Measurements from ENCODE around the gene ERC1.

Gene ERC1

GRCh38 chr12:1362143-1362662 lies 371.2 kb downstream of the ERC1 start:
- Histone ChIP-seq H3K27me3 (ENCODE audit: control insufficient read depth in 1 of 2, insufficient read depth in 1 of 2, low read length in 2 of 2) (no peaks in the 10 kb centered on the region), H2BK15ac (ENCODE audit: low read depth, poor library complexity, severe bottlenecking) (no peak overlapping the region), H3K4ac (ENCODE audit: low read depth in 1 of 2, low read length in 2 of 2) (no peak overlapping the region), H3K9ac (ENCODE audit: low read length) (no peak overlapping the region), H2AK5ac (ENCODE audit: low read length, severe bottlenecking) (no peak overlapping the region), H3K79me1 (replicated peaks; ENCODE audit: low read length, poor library complexity, severe bottlenecking) (peaks cover 10% of the 10 kb centered on the region), H4K91ac (ENCODE audit: low read length) (no peak overlapping the region), H2AFZ (ENCODE audit: low read depth, low read length) (no peak overlapping the region), H3K4me1 (ENCODE audit: control insufficient read depth, insufficient read depth, low read depth, low read length) (peaks cover under 1% of the 10 kb centered on the region), H3K27ac (ENCODE audit: low read length, poor library complexity, severe bottlenecking) (no peak overlapping the region), H4K8ac (ENCODE audit: low read length) (no peak overlapping the region), H2BK5ac (ENCODE audit: low read depth, low read length, poor library complexity, severe bottlenecking) (no peak overlapping the region), H3K36me3 (ENCODE audit: control insufficient read depth in 1 of 2, insufficient read depth in 2 of 2, low read depth in 1 of 2, low read length in 2 of 2) (no peaks in the 10 kb centered on the region), H3K4me3 (ENCODE audit: insufficient read depth in 1 of 2, low read depth in 1 of 2, low read length in 2 of 2) (no peak overlapping the region), H3K14ac (ENCODE audit: low read length in 2 of 2) (no peak overlapping the region), H3K23ac (ENCODE audit: low read length in 2 of 2) (no peak overlapping the region), H3K18ac (ENCODE audit: low read depth in 1 of 2, low read length in 2 of 2) (no peak overlapping the region), H3K9me3 (ENCODE audit: control insufficient read depth, low read length) (no peaks in the 10 kb centered on the region), H2BK12ac (ENCODE audit: low read length in 2 of 2) (no peak overlapping the region), H2BK120ac (ENCODE audit: low read depth, low read length) (no peak overlapping the region), H3K4me2 (ENCODE audit: low read length, poor library complexity, severe bottlenecking) (no peak overlapping the region)
- 96% methylated on average over 4 of the region's 6 CpGs for WGBS
- DNase-seq, result no peak

DNA sequence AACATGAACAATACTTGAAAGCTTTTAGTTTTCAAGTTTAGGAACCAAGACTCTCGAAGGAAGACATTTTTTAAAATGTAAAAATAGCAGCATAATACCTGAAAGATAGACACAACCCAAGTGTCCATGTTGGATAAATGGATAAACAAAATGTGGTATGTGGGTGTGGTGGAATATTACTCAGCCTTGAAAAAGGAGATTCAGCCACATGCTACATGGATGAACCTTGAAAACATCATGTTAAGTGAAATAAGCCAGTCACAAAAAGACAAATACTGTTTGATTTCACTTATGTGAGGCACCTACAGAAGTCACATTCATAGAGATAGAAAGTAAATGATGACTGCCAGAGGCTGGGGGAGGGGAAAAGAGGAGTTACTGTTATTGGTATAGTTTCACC lies 374.7 kb downstream of the ERC1 start:
- H3K4me3 ChIP-seq (ENCODE audit: insufficient read depth in 1 of 2, low read depth in 1 of 2, low read length in 2 of 2), result no peak overlapping the region

DNA sequence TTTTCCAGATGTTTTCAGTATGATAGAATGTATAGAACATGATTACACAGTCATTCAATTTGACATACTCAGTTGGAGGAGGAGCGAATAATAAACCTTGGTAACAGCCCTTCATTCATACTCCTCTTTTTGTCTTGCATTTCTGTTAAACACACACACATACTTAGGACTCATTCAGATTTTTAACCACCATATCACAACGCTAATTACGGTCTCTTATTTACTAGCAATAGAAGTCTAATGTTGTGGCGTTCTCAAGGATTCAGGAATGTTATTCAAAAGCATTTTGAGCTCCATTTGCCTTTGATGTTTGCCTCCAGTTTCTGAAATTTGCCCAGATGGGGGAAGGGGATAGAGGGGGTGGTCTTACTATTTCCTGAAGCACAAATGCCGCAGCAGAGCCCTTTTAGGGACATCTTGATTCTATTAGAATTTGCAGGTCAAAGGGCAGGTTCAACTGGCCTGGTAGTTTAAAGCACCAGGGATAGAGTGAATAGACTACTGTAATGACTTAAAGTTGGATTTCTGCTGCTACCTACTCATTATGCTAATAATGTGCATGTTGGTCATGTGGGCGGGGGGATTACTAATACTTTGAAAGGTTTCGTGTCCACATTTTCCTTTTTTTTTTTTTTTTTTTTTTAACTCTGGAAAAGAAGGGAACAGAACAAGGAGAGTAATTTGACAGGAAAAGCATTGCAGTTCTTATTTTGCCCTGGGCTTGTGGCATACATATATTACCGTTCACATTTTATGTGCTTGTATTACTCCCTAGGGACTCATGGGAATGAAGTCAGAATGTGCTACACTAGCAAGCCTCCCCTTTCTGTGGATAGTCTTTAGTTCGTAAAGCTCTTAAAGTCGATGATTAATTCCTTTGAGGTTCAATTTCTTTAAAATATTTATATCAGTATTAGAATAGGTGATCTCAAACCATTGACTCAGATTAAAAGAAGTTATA lies 376.6 kb downstream of the ERC1 start:
- no peak overlapping the region for H2AFZ ChIP-seq (ENCODE audit: low read depth, low read length)
- no peak overlapping the region for H2BK12ac ChIP-seq (ENCODE audit: low read length in 2 of 2)
- no peaks in the 10 kb centered on the region for H3K27me3 ChIP-seq (ENCODE audit: control insufficient read depth in 1 of 2, insufficient read depth in 1 of 2, low read length in 2 of 2)
- DNase-seq, result no peak
- peaks cover 3% of the 10 kb centered on the region for H3K4me1 ChIP-seq (ENCODE audit: control insufficient read depth, insufficient read depth, low read depth, low read length)
- no peak overlapping the region for H2BK5ac ChIP-seq (ENCODE audit: low read depth, low read length, poor library complexity, severe bottlenecking)
- H2AK5ac ChIP-seq (ENCODE audit: low read length, severe bottlenecking), result peak overlapping the region; percentile 65
- no peak overlapping the region for H3K27ac ChIP-seq (ENCODE audit: low read length, poor library complexity, severe bottlenecking)
- H3K23ac ChIP-seq (ENCODE audit: low read length in 2 of 2), result no peak overlapping the region
- no peak overlapping the region for H3K4me2 ChIP-seq (ENCODE audit: low read length, poor library complexity, severe bottlenecking)
- H3K4ac ChIP-seq (ENCODE audit: low read depth in 1 of 2, low read length in 2 of 2), result no peak overlapping the region
- H2BK15ac ChIP-seq (ENCODE audit: low read depth, poor library complexity, severe bottlenecking), result no peak overlapping the region
- no peaks in the 10 kb centered on the region for H3K9me3 ChIP-seq (ENCODE audit: control insufficient read depth, low read length)
- no peak overlapping the region for H3K4me3 ChIP-seq (ENCODE audit: insufficient read depth in 1 of 2, low read depth in 1 of 2, low read length in 2 of 2)
- H2BK120ac ChIP-seq (ENCODE audit: low read depth, low read length), result no peak overlapping the region
- H3K18ac ChIP-seq (ENCODE audit: low read depth in 1 of 2, low read length in 2 of 2), result no peak overlapping the region
- 75% methylated on average over 7 of the region's 10 CpGs for WGBS
- H3K14ac ChIP-seq (ENCODE audit: low read length in 2 of 2), result no peak overlapping the region
- H3K9ac ChIP-seq (ENCODE audit: low read length), result no peak overlapping the region
- no peak overlapping the region for H4K8ac ChIP-seq (ENCODE audit: low read length)
- peaks cover 0 to 12% of the 10 kb centered on the region in 2 experiments for H3K36me3 ChIP-seq (ENCODE audit: control insufficient read depth in 1 of 2, insufficient read depth in 2 of 2, low read depth in 1 of 2, low read length in 2 of 2)
- H4K91ac ChIP-seq (ENCODE audit: low read length), result no peak overlapping the region
- peaks cover 11% of the 10 kb centered on the region for H3K79me1 ChIP-seq (replicated peaks; ENCODE audit: low read length, poor library complexity, severe bottlenecking)

More for the DNA sequence above, 374.7 kb downstream of the ERC1 start:
- 100% methylated on average over 1 of the region's 1 CpG for WGBS
- Histone ChIP-seq H3K14ac (ENCODE audit: low read length in 2 of 2) (no peak overlapping the region), H2AK5ac (ENCODE audit: low read length, severe bottlenecking) (no peak overlapping the region), H3K4me2 (ENCODE audit: low read length, poor library complexity, severe bottlenecking) (no peak overlapping the region), H4K91ac (ENCODE audit: low read length) (no peak overlapping the region), H3K4me1 (ENCODE audit: control insufficient read depth, insufficient read depth, low read depth, low read length) (peaks cover 2% of the 10 kb centered on the region), H2BK15ac (ENCODE audit: low read depth, poor library complexity, severe bottlenecking) (no peak overlapping the region), H3K4ac (ENCODE audit: low read depth in 1 of 2, low read length in 2 of 2) (no peak overlapping the region), H3K36me3 (ENCODE audit: control insufficient read depth in 1 of 2, insufficient read depth in 2 of 2, low read depth in 1 of 2, low read length in 2 of 2) (no peaks in the 10 kb centered on the region), H3K27me3 (ENCODE audit: control insufficient read depth in 1 of 2, insufficient read depth in 1 of 2, low read length in 2 of 2) (no peaks in the 10 kb centered on the region), H3K9ac (ENCODE audit: low read length) (no peak overlapping the region), H2BK5ac (ENCODE audit: low read depth, low read length, poor library complexity, severe bottlenecking) (no peak overlapping the region), H3K27ac (ENCODE audit: low read length, poor library complexity, severe bottlenecking) (no peak overlapping the region), H2BK12ac (ENCODE audit: low read length in 2 of 2) (no peak overlapping the region), H2AFZ (ENCODE audit: low read depth, low read length) (no peak overlapping the region), H3K9me3 (ENCODE audit: control insufficient read depth, low read length) (no peaks in the 10 kb centered on the region), H3K18ac (ENCODE audit: low read depth in 1 of 2, low read length in 2 of 2) (no peak overlapping the region), H3K23ac (ENCODE audit: low read length in 2 of 2) (no peak overlapping the region), H4K8ac (ENCODE audit: low read length) (no peak overlapping the region), H2BK120ac (ENCODE audit: low read depth, low read length) (no peak overlapping the region), H3K79me1 (replicated peaks; ENCODE audit: low read length, poor library complexity, severe bottlenecking) (peaks cover 10% of the 10 kb centered on the region)
- no peak for DNase-seq

DNA sequence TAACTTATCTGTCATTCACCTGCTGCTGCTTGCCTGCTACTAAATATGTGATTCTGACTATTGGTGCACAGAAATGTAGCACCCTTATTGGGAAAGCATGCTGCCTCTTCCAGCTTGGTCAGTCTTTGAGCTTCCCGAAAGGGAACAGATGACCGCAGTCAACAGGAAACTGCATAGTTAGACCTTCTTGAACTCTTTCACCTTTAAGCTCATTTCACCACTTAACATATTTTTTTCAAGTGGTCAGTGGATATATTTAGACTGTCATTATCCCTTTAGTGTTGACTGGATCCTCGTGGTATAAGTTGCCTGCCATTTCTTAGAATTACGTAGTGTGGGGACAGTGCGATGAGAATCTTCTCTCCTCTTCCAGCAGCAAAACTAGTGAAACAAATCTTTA lies 378.4 kb downstream of the ERC1 start:
- 7% methylated on average over 2 of the region's 5 CpGs for WGBS
- no peak overlapping the region for H2AK5ac ChIP-seq (ENCODE audit: low read length, severe bottlenecking)

More for the DNA sequence above, 378.4 kb downstream of the ERC1 start:
- no peaks in the 10 kb centered on the region for H3K27me3 ChIP-seq (ENCODE audit: control insufficient read depth in 1 of 2, insufficient read depth in 1 of 2, low read length in 2 of 2)
- no peak overlapping the region for H2AFZ ChIP-seq (ENCODE audit: low read depth, low read length)
- peak; percentile 87 for DNase-seq
- no peak overlapping the region for H3K4ac ChIP-seq (ENCODE audit: low read depth in 1 of 2, low read length in 2 of 2)
- peaks cover 0 to 13% of the 10 kb centered on the region in 2 experiments for H3K36me3 ChIP-seq (ENCODE audit: control insufficient read depth in 1 of 2, insufficient read depth in 2 of 2, low read depth in 1 of 2, low read length in 2 of 2)
- H2BK12ac ChIP-seq (ENCODE audit: low read length in 2 of 2), result no peak overlapping the region
- H4K8ac ChIP-seq (ENCODE audit: low read length), result no peak overlapping the region
- no peak overlapping the region for H2BK15ac ChIP-seq (ENCODE audit: low read depth, poor library complexity, severe bottlenecking)
- peaks cover 3% of the 10 kb centered on the region for H3K4me1 ChIP-seq (ENCODE audit: control insufficient read depth, insufficient read depth, low read depth, low read length)
- H3K9me3 ChIP-seq (ENCODE audit: control insufficient read depth, low read length), result no peaks in the 10 kb centered on the region
- H3K4me3 ChIP-seq (ENCODE audit: insufficient read depth in 1 of 2, low read depth in 1 of 2, low read length in 2 of 2), result no peak overlapping the region
- H3K18ac ChIP-seq (ENCODE audit: low read depth in 1 of 2, low read length in 2 of 2), result no peak overlapping the region
- H3K14ac ChIP-seq (ENCODE audit: low read length in 2 of 2), result no peak overlapping the region
- H4K91ac ChIP-seq (ENCODE audit: low read length), result no peak overlapping the region
- peak overlapping the region; percentile 55 for H3K27ac ChIP-seq (ENCODE audit: low read length, poor library complexity, severe bottlenecking)
- no peak overlapping the region for H3K4me2 ChIP-seq (ENCODE audit: low read length, poor library complexity, severe bottlenecking)
- no peak overlapping the region for H2BK5ac ChIP-seq (ENCODE audit: low read depth, low read length, poor library complexity, severe bottlenecking)
- no peak overlapping the region for H2BK120ac ChIP-seq (ENCODE audit: low read depth, low read length)
- no peak overlapping the region for H3K9ac ChIP-seq (ENCODE audit: low read length)
- no peak overlapping the region for H3K23ac ChIP-seq (ENCODE audit: low read length in 2 of 2)
- H3K79me1 ChIP-seq (replicated peaks; ENCODE audit: low read length, poor library complexity, severe bottlenecking), result peaks cover 7% of the 10 kb centered on the region

Data from mesenchymal stem cell (in vitro differentiated cells and primary cell).